GM12864 (cell line): ENCODE results near the gene ELL2.
"Not testable (repeated sequence)": the region's sequence is repeated elsewhere in the genome, so short reads cannot be mapped to it uniquely, and the experiment has no call there.

ENCODE experiments used
- DNase-seq: peaks from one replicate; pipeline ENCODE4 v3.0.0-alpha.2; 2011; ENCODE audit warnings: low read depth
- H3K4me3 ChIP-seq: 2 replicates; pipeline ENCODE4 v1.5.1; 2011; ENCODE audit warnings: mild to moderate bottlenecking, low read depth, low read length, control low read depth
- CTCF ChIP-seq: IDR thresholded peaks from 2 replicates; pipeline ENCODE4 v1.5.1; 2011; ENCODE audit warnings: low read depth, mild to moderate bottlenecking, moderate library complexity, low read length, control low read depth, inconsistent platforms; ENCODE audit errors: missing control alignments

The ELL2 gene

GRCh38 chr5:95853490-95853889 is 108.2 kb downstream of the ELL2 start:
- no peak overlapping the region for H3K4me3 ChIP-seq
- DNase-seq: no peak
- no peak for TF ChIP-seq CTCF

GRCh38 chr5:95852567-95852966 is 109.1 kb downstream of the ELL2 start:
- no peak for TF ChIP-seq CTCF
- DNase-seq: no peak
- H3K4me3 ChIP-seq: no peak overlapping the region

- not testable (repeated sequence) for DNase-seq, H3K4me3 ChIP-seq
These were observed 110.5 kb downstream of the ELL2 start for GRCh38 chr5:95851141-95851540.

- no peak overlapping the region for H3K4me3 ChIP-seq
- DNase-seq: no peak
- no peak for TF ChIP-seq CTCF
These were observed 111.2 kb downstream of the ELL2 start for GRCh38 chr5:95850391-95850894.

GRCh38 chr5:95848701-95849100 is 113.0 kb downstream of the ELL2 start:
- TF ChIP-seq CTCF: no peak
- DNase-seq: no peak
- no peak overlapping the region for H3K4me3 ChIP-seq

GRCh38 chr5:95847261-95847592 is 114.4 kb downstream of the ELL2 start:
- no peak for DNase-seq
- no peak for TF ChIP-seq CTCF
- H3K4me3 ChIP-seq: no peak overlapping the region

- TF ChIP-seq CTCF: peak; percentile 89
- DNase-seq: no peak
- H3K4me3 ChIP-seq: no peak overlapping the region
These were observed 114.9 kb downstream of the ELL2 start for GRCh38 chr5:95846554-95847260.
